ENCODE results near the gene SLC16A7. TPM values are rescaled to one million over a fixed set of nuclear protein-coding genes. Genes with fewer than 3 reads are reported as not detected.

The SLC16A7 gene
- total RNA-seq, 1 donor from 2014 or later: 25.0 TPM

- H3K9me3 Mint-ChIP-seq (ENCODE audit: low read depth): no peaks in the 10 kb centered on the region
- no peaks in the 10 kb centered on the region for H3K36me3 Mint-ChIP-seq (ENCODE audit: low read depth)
- H3K4me3 Mint-ChIP-seq (ENCODE audit: unreplicated experiment): no peak overlapping the region
- TF ChIP-seq, protein P1, sequence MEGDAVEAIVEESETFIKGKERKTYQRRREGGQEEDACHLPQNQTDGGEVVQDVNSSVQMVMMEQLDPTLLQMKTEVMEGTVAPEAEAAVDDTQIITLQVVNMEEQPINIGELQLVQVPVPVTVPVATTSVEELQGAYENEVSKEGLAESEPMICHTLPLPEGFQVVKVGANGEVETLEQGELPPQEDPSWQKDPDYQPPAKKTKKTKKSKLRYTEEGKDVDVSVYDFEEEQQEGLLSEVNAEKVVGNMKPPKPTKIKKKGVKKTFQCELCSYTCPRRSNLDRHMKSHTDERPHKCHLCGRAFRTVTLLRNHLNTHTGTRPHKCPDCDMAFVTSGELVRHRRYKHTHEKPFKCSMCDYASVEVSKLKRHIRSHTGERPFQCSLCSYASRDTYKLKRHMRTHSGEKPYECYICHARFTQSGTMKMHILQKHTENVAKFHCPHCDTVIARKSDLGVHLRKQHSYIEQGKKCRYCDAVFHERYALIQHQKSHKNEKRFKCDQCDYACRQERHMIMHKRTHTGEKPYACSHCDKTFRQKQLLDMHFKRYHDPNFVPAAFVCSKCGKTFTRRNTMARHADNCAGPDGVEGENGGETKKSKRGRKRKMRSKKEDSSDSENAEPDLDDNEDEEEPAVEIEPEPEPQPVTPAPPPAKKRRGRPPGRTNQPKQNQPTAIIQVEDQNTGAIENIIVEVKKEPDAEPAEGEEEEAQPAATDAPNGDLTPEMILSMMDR (IDR thresholded peaks at IDR 0.05): no peak
- DNase-seq (ENCODE audit: low spot score): no peak
- H3K27me3 Mint-ChIP-seq (ENCODE audit: low read depth): no peaks in the 10 kb centered on the region
- peaks cover 3% of the 10 kb centered on the region for H3K4me1 Mint-ChIP-seq (ENCODE audit: low read depth)
- no peak overlapping the region for H3K27ac Mint-ChIP-seq (ENCODE audit: unreplicated experiment)
Observed at GRCh38 chr12:59698600-59698999, 102.8 kb downstream of the SLC16A7 start.

- H3K4me1 Mint-ChIP-seq (ENCODE audit: low read depth): peaks cover 3% of the 10 kb centered on the region
Observed at GRCh38 chr12:59699421-59700152, 103.8 kb downstream of the SLC16A7 start.

DNA sequence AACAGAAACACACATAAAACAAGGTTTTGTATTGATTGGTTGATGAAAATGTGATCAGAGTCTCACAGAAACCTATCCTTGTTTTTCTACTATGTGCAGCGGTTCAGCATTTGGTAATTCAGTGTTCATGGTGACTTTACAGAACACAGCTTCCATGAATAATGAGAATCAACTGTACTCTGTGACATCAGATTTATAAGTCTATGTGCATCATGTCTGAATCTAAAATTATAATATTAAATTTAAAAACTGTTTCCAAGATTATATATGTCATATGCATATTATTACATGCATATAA, 104.3 kb downstream of the SLC16A7 start:
- H3K36me3 Mint-ChIP-seq (ENCODE audit: low read depth): no peaks in the 10 kb centered on the region
- TF ChIP-seq, protein P1 (IDR thresholded peaks at IDR 0.05): no peak
- H3K4me3 Mint-ChIP-seq (ENCODE audit: unreplicated experiment): no peak overlapping the region
- no peak for DNase-seq (ENCODE audit: low spot score)
- peaks cover 3% of the 10 kb centered on the region for H3K4me1 Mint-ChIP-seq (ENCODE audit: low read depth)
- H3K27ac Mint-ChIP-seq (ENCODE audit: unreplicated experiment): no peak overlapping the region
- no peaks in the 10 kb centered on the region for H3K9me3 Mint-ChIP-seq (ENCODE audit: low read depth)
- H3K27me3 Mint-ChIP-seq (ENCODE audit: low read depth): no peaks in the 10 kb centered on the region

More at GRCh38 chr12:59699421-59700152, 103.8 kb downstream of the SLC16A7 start:
- Mint-ChIP-seq H3K4me3 (ENCODE audit: unreplicated experiment) (no peak overlapping the region), H3K36me3 (ENCODE audit: low read depth) (no peaks in the 10 kb centered on the region), H3K27me3 (ENCODE audit: low read depth) (no peaks in the 10 kb centered on the region), H3K27ac (ENCODE audit: unreplicated experiment) (no peak overlapping the region), H3K9me3 (ENCODE audit: low read depth) (no peaks in the 10 kb centered on the region)
- DNase-seq (ENCODE audit: low spot score): no peak
- TF ChIP-seq, protein P1 (IDR thresholded peaks at IDR 0.05): no peak

GRCh38 chr12:59708064-59708463, 112.2 kb downstream of the SLC16A7 start:
- TF ChIP-seq, protein P1 (IDR thresholded peaks at IDR 0.05): no peak
- Mint-ChIP-seq H3K27ac (ENCODE audit: unreplicated experiment) (no peak overlapping the region), H3K4me3 (ENCODE audit: unreplicated experiment) (no peak overlapping the region), H3K4me1 (ENCODE audit: low read depth) (no peaks in the 10 kb centered on the region), H3K9me3 (ENCODE audit: low read depth) (no peaks in the 10 kb centered on the region), H3K36me3 (ENCODE audit: low read depth) (no peaks in the 10 kb centered on the region), H3K27me3 (ENCODE audit: low read depth) (no peaks in the 10 kb centered on the region)
- no peak for DNase-seq (ENCODE audit: low spot score)

- Mint-ChIP-seq H3K4me3 (ENCODE audit: unreplicated experiment) (no peak overlapping the region), H3K4me1 (ENCODE audit: low read depth) (no peaks in the 10 kb centered on the region), H3K9me3 (ENCODE audit: low read depth) (no peaks in the 10 kb centered on the region), H3K36me3 (ENCODE audit: low read depth) (no peaks in the 10 kb centered on the region), H3K27me3 (ENCODE audit: low read depth) (no peaks in the 10 kb centered on the region), H3K27ac (ENCODE audit: unreplicated experiment) (no peak overlapping the region)
- TF ChIP-seq, protein P1 (IDR thresholded peaks at IDR 0.05): no peak
- no peak for DNase-seq (ENCODE audit: low spot score)
Observed at GRCh38 chr12:59708484-59708883, 112.7 kb downstream of the SLC16A7 start.

Measured in chondrocyte (in vitro differentiated cells).